ENCODE data around the gene AKR1A1.

- TF ChIP-seq POLR2A (IDR thresholded peaks at IDR 0.05; ENCODE audit: low read depth, low read length) = no peak
- TF ChIP-seq TAF1 (IDR thresholded peaks at IDR 0.05; ENCODE audit: borderline replicate concordance, low read depth, low read length) = no peak
These were observed 8.0 kb upstream of the AKR1A1 start for GRCh38 chr1:45542591-45542990.
